Thoracic aorta (tissue), 2 donors: Measurements from ENCODE around the gene PDE4B. TPM values are rescaled to one million over a fixed set of nuclear protein-coding genes. Genes with fewer than 3 reads are reported as not detected.

Experiments used
- ATAC-seq: fragments of 150-250 bp; one replicate; pipeline ENCODE4 v1.8.0; 2017; ENCODE audit warnings: low read depth; ENCODE audit not compliant: insufficient number of reproducible peaks, low FRiP score
- DNase-seq: peaks from one replicate; pipeline ENCODE4 v3.0.0-alpha.2; 2020; ENCODE audit warnings: low spot score
- H3K27ac ChIP-seq, 2 donors: fragments of 200-600 bp; sonication (generic); 1 replicate in 1 of 2; 2 replicates in 1 of 2; pipeline ENCODE4 v1.5.1; 2016; ENCODE audit warnings: mild to moderate bottlenecking in 2 of 2, moderate library complexity in 2 of 2
- H3K27me3 ChIP-seq: fragments of 200-600 bp; sonication (generic); replicated peaks from 2 replicates; pipeline ENCODE4 v1.6.0; 2016; ENCODE audit warnings: mild to moderate bottlenecking; ENCODE audit not compliant: insufficient read depth
- H3K36me3 ChIP-seq: fragments of 200-600 bp; sonication (generic); one replicate; pipeline ENCODE4 v1.5.1; 2016
- H3K4me1 ChIP-seq, 2 donors: fragments of 200-600 bp; sonication (generic); 1 replicate in 1 of 2; 2 replicates in 1 of 2; pipeline versions ENCODE4 v1.5.1 to v1.6.0; 2016; ENCODE audit warnings: low read depth in 2 of 2, mild to moderate bottlenecking in 1 of 2; ENCODE audit not compliant: control insufficient read depth in 1 of 2
- H3K4me3 ChIP-seq: fragments of 200-600 bp; sonication (generic); 2 replicates; pipeline ENCODE4 v1.5.1; 2016; ENCODE audit warnings: mild to moderate bottlenecking
- H3K9me3 ChIP-seq: fragments of 200-600 bp; sonication (generic); 2 replicates; pipeline ENCODE4 v1.5.1; 2016
- CTCF ChIP-seq: fragments of 200-600 bp; sonication (generic); IDR thresholded peaks from one replicate; pipeline ENCODE4 v1.5.1; 2019; ENCODE audit warnings: antibody characterized with exemption
- total RNA-seq, 2 donors: library from RNA; depleted of rRNA; stranded (reverse); fragments of >200 nt; gene quantifications; one replicate each; pipeline versions ENCODE4 v1.1.0 to v1.2.3, GENCODE V29; 2016

Gene PDE4B
- total RNA-seq, 2 donors from 2014 or later = 29.0 to 42.4 TPM

- no peak for DNase-seq
- no peaks in the 10 kb centered on the region for H3K9me3 ChIP-seq
- no peak overlapping the region for H3K4me3 ChIP-seq
- H3K36me3 ChIP-seq = no peaks in the 10 kb centered on the region
- no peak for TF ChIP-seq CTCF
- no peaks in the 10 kb centered on the region for H3K27me3 ChIP-seq
- no peaks in the 10 kb centered on the region for H3K4me1 ChIP-seq
- H3K27ac ChIP-seq = no peak overlapping the region
- no peak for ATAC-seq
Measured at GRCh38 chr1:66012106-66012784, 219.6 kb downstream of the PDE4B start.

- ATAC-seq = no peak
- TF ChIP-seq CTCF = no peak
- DNase-seq = no peak
Measured at GRCh38 chr1:66013371-66013770, 220.7 kb downstream of the PDE4B start.

GRCh38 chr1:66022904-66023620, 230.4 kb downstream of the PDE4B start:
- TF ChIP-seq CTCF = no peak
- no peaks in the 10 kb centered on the region for H3K27me3 ChIP-seq
- no peak for ATAC-seq

More at GRCh38 chr1:66013371-66013770, 220.7 kb downstream of the PDE4B start:
- no peaks in the 10 kb centered on the region for H3K36me3 ChIP-seq
- no peaks in the 10 kb centered on the region for H3K4me1 ChIP-seq
- H3K27ac ChIP-seq = no peak overlapping the region
- H3K9me3 ChIP-seq = no peaks in the 10 kb centered on the region
- no peaks in the 10 kb centered on the region for H3K27me3 ChIP-seq
- no peak overlapping the region for H3K4me3 ChIP-seq

GRCh38 chr1:66025188-66025587, 232.5 kb downstream of the PDE4B start:
- Histone ChIP-seq H3K36me3 (no peaks in the 10 kb centered on the region), H3K9me3 (no peaks in the 10 kb centered on the region), H3K4me1 (no peaks in the 10 kb centered on the region), H3K27ac (no peak overlapping the region), H3K4me3 (no peak overlapping the region), H3K27me3 (no peaks in the 10 kb centered on the region)
- no peak for TF ChIP-seq CTCF
- DNase-seq = no peak
- no peak for ATAC-seq

More at GRCh38 chr1:66022904-66023620, 230.4 kb downstream of the PDE4B start:
- Histone ChIP-seq H3K4me3 (no peak overlapping the region), H3K9me3 (no peaks in the 10 kb centered on the region), H3K4me1 (no peaks in the 10 kb centered on the region), H3K27ac (no peak overlapping the region), H3K36me3 (no peaks in the 10 kb centered on the region)
- no peak for DNase-seq

- TF ChIP-seq CTCF = no peak
- DNase-seq (no peak), ATAC-seq (no peak)
- no peaks in the 10 kb centered on the region for H3K36me3 ChIP-seq
- H3K27me3 ChIP-seq = no peaks in the 10 kb centered on the region
- no peak overlapping the region for H3K4me3 ChIP-seq
- no peaks in the 10 kb centered on the region for H3K9me3 ChIP-seq
- no peaks in the 10 kb centered on the region for H3K4me1 ChIP-seq
- H3K27ac ChIP-seq = no peak overlapping the region
Measured at GRCh38 chr1:66028035-66028434, 235.3 kb downstream of the PDE4B start.
